Progenitor cell of endocrine pancreas (in vitro differentiated cells): Measurements from ENCODE around the gene SLC39A11. TPM values are rescaled to one million over a fixed set of nuclear protein-coding genes. Genes with fewer than 3 reads are reported as not detected.

Source experiments
- DNase-seq: peaks from one replicate; pipeline ENCODE4 v3.0.0; 2021; ENCODE audit warnings: low spot score; ENCODE audit not compliant: unreplicated experiment
- H3K27ac Mint-ChIP-seq: 2 replicates; pipeline ENCODE4 v1.8.0; 2021; ENCODE audit warnings: mild to moderate bottlenecking, moderate library complexity, mixed read lengths
- H3K27me3 Mint-ChIP-seq: 2 replicates; pipeline ENCODE4 v1.8.0; 2021; ENCODE audit warnings: mixed read lengths
- H3K36me3 Mint-ChIP-seq: 2 replicates; pipeline ENCODE4 v1.8.0; 2022; ENCODE audit warnings: mixed read lengths; ENCODE audit not compliant: insufficient read depth
- H3K4me1 Mint-ChIP-seq: 2 replicates; pipeline ENCODE4 v1.8.0; 2021; ENCODE audit warnings: low read depth, mixed read lengths
- H3K4me3 Mint-ChIP-seq: 2 replicates; pipeline ENCODE4 v1.8.0; 2021; ENCODE audit warnings: low read depth, mild to moderate bottlenecking, moderate library complexity, mixed read lengths
- H3K9me3 Mint-ChIP-seq: 2 replicates; pipeline ENCODE4 v1.8.0; 2021; ENCODE audit warnings: low read depth, mixed read lengths
- CTCF ChIP-seq: fragments of 200-600 bp; sonication (generic); IDR thresholded peaks from one replicate; pipeline ENCODE4 v1.5.0; 2021; ENCODE audit warnings: antibody characterized with exemption, mild to moderate bottlenecking; ENCODE audit not compliant: unreplicated experiment
- total RNA-seq: library from RNA; stranded (reverse); gene quantifications from 2 replicates; pipeline ENCODE4 v1.2.1, GENCODE V29; 2021

The SLC39A11 gene
- total RNA-seq, 1 donor from 2014 or later: 20.5 TPM

GRCh38 chr17:72804949-72805707, 287.4 kb downstream of the SLC39A11 start:
- H3K9me3 Mint-ChIP-seq: peaks cover 16% of the 10 kb centered on the region
- no peaks in the 10 kb centered on the region for H3K4me1 Mint-ChIP-seq
- DNase-seq: no peak
- H3K36me3 Mint-ChIP-seq: peaks cover 3% of the 10 kb centered on the region
- no peak overlapping the region for H3K27ac Mint-ChIP-seq
- no peak overlapping the region for H3K4me3 Mint-ChIP-seq
- no peak for TF ChIP-seq CTCF
- no peaks in the 10 kb centered on the region for H3K27me3 Mint-ChIP-seq

GRCh38 chr17:72802726-72803125, 289.8 kb downstream of the SLC39A11 start:
- Mint-ChIP-seq H3K27me3 (no peaks in the 10 kb centered on the region), H3K27ac (no peak overlapping the region), H3K4me3 (no peak overlapping the region), H3K9me3 (peaks cover 20% of the 10 kb centered on the region), H3K4me1 (no peaks in the 10 kb centered on the region), H3K36me3 (peaks cover 10% of the 10 kb centered on the region)
- no peak for TF ChIP-seq CTCF
- DNase-seq: no peak

GRCh38 chr17:72797142-72797541, 295.3 kb downstream of the SLC39A11 start:
- Mint-ChIP-seq H3K36me3 (peaks cover 9% of the 10 kb centered on the region), H3K4me1 (no peaks in the 10 kb centered on the region), H3K4me3 (no peak overlapping the region), H3K27ac (no peak overlapping the region), H3K27me3 (peaks cover 7% of the 10 kb centered on the region), H3K9me3 (peaks cover 23% of the 10 kb centered on the region)
- TF ChIP-seq CTCF: no peak
- no peak for DNase-seq

GRCh38 chr17:72795941-72796340, 296.5 kb downstream of the SLC39A11 start:
- Mint-ChIP-seq H3K36me3 (peaks cover 9% of the 10 kb centered on the region), H3K9me3 (peaks cover 23% of the 10 kb centered on the region)

GRCh38 chr17:72794152-72794551, 298.3 kb downstream of the SLC39A11 start:
- Mint-ChIP-seq H3K4me3 (no peak overlapping the region), H3K4me1 (no peaks in the 10 kb centered on the region), H3K9me3 (peaks cover 9% of the 10 kb centered on the region), H3K27ac (no peak overlapping the region), H3K27me3 (peaks cover 7% of the 10 kb centered on the region), H3K36me3 (peaks cover 2% of the 10 kb centered on the region)
- TF ChIP-seq CTCF: no peak
- DNase-seq: no peak

More at GRCh38 chr17:72795941-72796340, 296.5 kb downstream of the SLC39A11 start:
- Mint-ChIP-seq H3K4me3 (no peak overlapping the region), H3K27me3 (peaks cover 7% of the 10 kb centered on the region), H3K27ac (no peak overlapping the region), H3K4me1 (no peaks in the 10 kb centered on the region)
- no peak for DNase-seq
- TF ChIP-seq CTCF: no peak
